Measurements from ENCODE around the gene SH2B2.
"Not testable (repeated sequence)": the region's sequence is repeated elsewhere in the genome, so short reads cannot be mapped to it uniquely, and the experiment has no call there.

GRCh38 chr7:102328863-102329262 is 42.2 kb downstream of the SH2B2 start:
- not testable (repeated sequence) for TF ChIP-seq CTCF (conservative IDR thresholded peaks at IDR 0.05; ENCODE audit: low read depth in 2 of 2); ZNF114 (CRISPR knock-in tag; IDR thresholded peaks at IDR 0.05); REST (IDR thresholded peaks at IDR 0.05; ENCODE audit: unreplicated experiment); POLR2AphosphoS5 (IDR thresholded peaks at IDR 0.05; ENCODE audit: low read depth); EZH2phosphoT487 (IDR thresholded peaks at IDR 0.05; ENCODE audit: unreplicated experiment); JUNB (IDR thresholded peaks at IDR 0.05; ENCODE audit: unreplicated experiment); EZH2 (IDR thresholded peaks at IDR 0.05; ENCODE audit: low read depth, unreplicated experiment); STAT1 (IDR thresholded peaks at IDR 0.05; ENCODE audit: unreplicated experiment)

Data from GM23338 (cell line).